ENCODE measurements around the gene C1QTNF9. TPM values are rescaled to one million over a fixed set of nuclear protein-coding genes. Genes with fewer than 3 reads are reported as not detected.
"Not testable (repeated sequence)": the region's sequence is repeated elsewhere in the genome, so short reads cannot be mapped to it uniquely, and the experiment has no call there.

The C1QTNF9 gene
- total and polyA plus RNA-seq, 2 donors (not counting 1 experiment from before 2014, with no cell fraction given): not detected

GRCh38 chr13:24323036-24323738, 13.8 kb downstream of the C1QTNF9 start:
- Histone ChIP-seq H3K9ac (ENCODE audit: low read length) (no peak overlapping the region), H3K27ac (ENCODE audit: low read length in 2 of 2) (no peak overlapping the region), H3K36me3 (replicated peaks in 1 of 2; ENCODE audit: control extremely low read depth in 1 of 2, control insufficient read depth in 1 of 2, extremely low read depth in 1 of 2, insufficient read depth in 2 of 2, low read length in 1 of 2) (no peaks in the 10 kb centered on the region), H4K20me1 (ENCODE audit: control insufficient read depth, insufficient read depth, low read length, poor library complexity, severe bottlenecking) (no peaks in the 10 kb centered on the region), H3K27me3 (replicated peaks in 1 of 4; ENCODE audit: control extremely low read depth in 1 of 4, control insufficient read depth in 3 of 4, insufficient read depth in 4 of 4, low read length in 3 of 4) (peaks cover 0 to 4% (median under 1%) of the 10 kb centered on the region in 4 experiments), H2AFZ (ENCODE audit: insufficient read depth, low read depth, low read length, poor library complexity, severe bottlenecking) (no peak overlapping the region), H3K79me2 (ENCODE audit: control insufficient read depth, insufficient read depth, low read length) (no peaks in the 10 kb centered on the region), H3K9me3 (ENCODE audit: control extremely low read depth in 1 of 3, control insufficient read depth in 2 of 3, insufficient read depth in 1 of 3, low read length in 2 of 3) (peaks cover 0 to 5% (median 0%) of the 10 kb centered on the region in 3 donors), H3K4me2 (replicated peaks; ENCODE audit: low read depth, low read length, poor library complexity, severe bottlenecking) (no peak overlapping the region), H3K4me1 (ENCODE audit: control insufficient read depth in 2 of 2, insufficient read depth in 2 of 2, low read length in 2 of 2) (peaks cover 4 to 6% of the 10 kb centered on the region in 2 donors), H3K4me3 (ENCODE audit: control extremely low read depth in 1 of 5, extremely low read depth in 1 of 5, insufficient read depth in 1 of 5, low read depth in 2 of 5, low read length in 4 of 5) (no peak overlapping the region)
- DNase-seq (no peak), ATAC-seq (ENCODE audit: low read depth) (no peak)
- ChIA-PET POLR2A (no interaction called here), CTCF (interaction anchor here (0.5 kb wide), 1 partner anchor 65 kb away, joined by 3 read pairs; no protein-coding TSS in a partner anchor)
- H3K27ac Mint-ChIP-seq: no peak overlapping the region
- intact Hi-C loops (cut with micrococcal nuclease): no loop called here
- H3K9me3 Mint-ChIP-seq (ENCODE audit: insufficient read depth): no peaks in the 10 kb centered on the region
- TF ChIP-seq EZH2 (IDR thresholded peaks at IDR 0.05; ENCODE audit: borderline replicate concordance, insufficient read depth, low read depth, low read length, poor library complexity, severe bottlenecking): no peak
- no peak for TF ChIP-seq CTCF (IDR thresholded peaks at IDR 0.05)
- H3K4me1 Mint-ChIP-seq: peaks cover 6% of the 10 kb centered on the region
- WGBS (ENCODE audit: insufficient coverage): 91% methylated on average over 27 of the region's 28 CpGs
- no peak overlapping the region for H3K4me3 Mint-ChIP-seq
- peaks cover 28% of the 10 kb centered on the region for H3K27me3 Mint-ChIP-seq

GRCh38 chr13:24323739-24324075, 14.3 kb downstream of the C1QTNF9 start:
- WGBS (ENCODE audit: insufficient coverage): 100% methylated on average over 1 of the region's 5 CpGs
- Histone ChIP-seq H3K9me3 (ENCODE audit: control extremely low read depth in 1 of 3, control insufficient read depth in 2 of 3, insufficient read depth in 1 of 3, low read length in 2 of 3) (peaks cover 0 to 5% (median 0%) of the 10 kb centered on the region in 3 donors), H3K9ac (ENCODE audit: low read length) (no peak overlapping the region), H3K4me2 (replicated peaks; ENCODE audit: low read depth, low read length, poor library complexity, severe bottlenecking) (no peak overlapping the region), H3K4me1 (ENCODE audit: control insufficient read depth in 2 of 2, insufficient read depth in 2 of 2, low read length in 2 of 2) (peaks cover 4 to 6% of the 10 kb centered on the region in 2 donors), H3K4me3 (ENCODE audit: control extremely low read depth in 1 of 5, extremely low read depth in 1 of 5, insufficient read depth in 1 of 5, low read depth in 2 of 5, low read length in 4 of 5) (no peak overlapping the region), H2AFZ (ENCODE audit: insufficient read depth, low read depth, low read length, poor library complexity, severe bottlenecking) (no peak overlapping the region), H4K20me1 (ENCODE audit: control insufficient read depth, insufficient read depth, low read length, poor library complexity, severe bottlenecking) (no peaks in the 10 kb centered on the region), H3K79me2 (ENCODE audit: control insufficient read depth, insufficient read depth, low read length) (no peaks in the 10 kb centered on the region), H3K27ac (ENCODE audit: low read length in 2 of 2) (no peak overlapping the region), H3K36me3 (replicated peaks in 1 of 2; ENCODE audit: control extremely low read depth in 1 of 2, control insufficient read depth in 1 of 2, extremely low read depth in 1 of 2, insufficient read depth in 2 of 2, low read length in 1 of 2) (no peaks in the 10 kb centered on the region), H3K27me3 (replicated peaks in 1 of 4; ENCODE audit: control extremely low read depth in 1 of 4, control insufficient read depth in 3 of 4, insufficient read depth in 4 of 4, low read length in 3 of 4) (peaks cover 0 to 5% (median 1%) of the 10 kb centered on the region in 4 experiments)
- Mint-ChIP-seq H3K4me1 (peaks cover 6% of the 10 kb centered on the region), H3K9me3 (ENCODE audit: insufficient read depth) (no peaks in the 10 kb centered on the region), H3K27ac (no peak overlapping the region), H3K4me3 (no peak overlapping the region), H3K27me3 (peaks cover 32% of the 10 kb centered on the region)
- ATAC-seq (ENCODE audit: low read depth) (no peak), DNase-seq (no peak)
- ChIA-PET POLR2A (no interaction called here), CTCF (no interaction called here)
- intact Hi-C loops (cut with micrococcal nuclease): no loop called here
- TF ChIP-seq CTCF (IDR thresholded peaks at IDR 0.05) (no peak), EZH2 (IDR thresholded peaks at IDR 0.05; ENCODE audit: borderline replicate concordance, insufficient read depth, low read depth, low read length, poor library complexity, severe bottlenecking) (no peak)

- H3K27me3 ChIP-seq (replicated peaks in 1 of 4; ENCODE audit: control extremely low read depth in 1 of 4, control insufficient read depth in 3 of 4, insufficient read depth in 4 of 4, low read length in 3 of 4); H3K4me1 ChIP-seq (ENCODE audit: control insufficient read depth in 2 of 2, insufficient read depth in 2 of 2, low read length in 2 of 2); H3K4me3 ChIP-seq (ENCODE audit: control extremely low read depth in 1 of 5, extremely low read depth in 1 of 5, insufficient read depth in 1 of 5, low read depth in 2 of 5, low read length in 4 of 5); H3K27ac Mint-ChIP-seq; ATAC-seq (ENCODE audit: low read depth); H3K4me1 Mint-ChIP-seq; intact Hi-C loops (cut with micrococcal nuclease); H3K4me2 ChIP-seq (replicated peaks; ENCODE audit: low read depth, low read length, poor library complexity, severe bottlenecking); H2AFZ ChIP-seq (ENCODE audit: insufficient read depth, low read depth, low read length, poor library complexity, severe bottlenecking); H3K79me2 ChIP-seq (ENCODE audit: control insufficient read depth, insufficient read depth, low read length); H3K9me3 Mint-ChIP-seq (ENCODE audit: insufficient read depth); CTCF ChIA-PET; H3K36me3 ChIP-seq (replicated peaks in 1 of 2; ENCODE audit: control extremely low read depth in 1 of 2, control insufficient read depth in 1 of 2, extremely low read depth in 1 of 2, insufficient read depth in 2 of 2, low read length in 1 of 2); H4K20me1 ChIP-seq (ENCODE audit: control insufficient read depth, insufficient read depth, low read length, poor library complexity, severe bottlenecking); DNase-seq; H3K27ac ChIP-seq (ENCODE audit: low read length in 2 of 2); H3K4me3 Mint-ChIP-seq; POLR2A ChIA-PET; H3K9me3 ChIP-seq (ENCODE audit: control extremely low read depth in 1 of 3, control insufficient read depth in 2 of 3, insufficient read depth in 1 of 3, low read length in 2 of 3); H3K9ac ChIP-seq (ENCODE audit: low read length): not testable (repeated sequence)
- peaks cover 41% of the 10 kb centered on the region for H3K27me3 Mint-ChIP-seq
- 83% methylated on average over 18 of the region's 23 CpGs for WGBS (ENCODE audit: insufficient coverage)
These were observed 18.2 kb downstream of the C1QTNF9 start for GRCh38 chr13:24327598-24327997.
